Measurements from ENCODE around the gene NAA38. TPM values are rescaled to one million over a fixed set of nuclear protein-coding genes. Genes with fewer than 3 reads are reported as not detected.

Gene NAA38
- total RNA-seq, 1 experiment from 2014 or later, result 103 TPM

DNA sequence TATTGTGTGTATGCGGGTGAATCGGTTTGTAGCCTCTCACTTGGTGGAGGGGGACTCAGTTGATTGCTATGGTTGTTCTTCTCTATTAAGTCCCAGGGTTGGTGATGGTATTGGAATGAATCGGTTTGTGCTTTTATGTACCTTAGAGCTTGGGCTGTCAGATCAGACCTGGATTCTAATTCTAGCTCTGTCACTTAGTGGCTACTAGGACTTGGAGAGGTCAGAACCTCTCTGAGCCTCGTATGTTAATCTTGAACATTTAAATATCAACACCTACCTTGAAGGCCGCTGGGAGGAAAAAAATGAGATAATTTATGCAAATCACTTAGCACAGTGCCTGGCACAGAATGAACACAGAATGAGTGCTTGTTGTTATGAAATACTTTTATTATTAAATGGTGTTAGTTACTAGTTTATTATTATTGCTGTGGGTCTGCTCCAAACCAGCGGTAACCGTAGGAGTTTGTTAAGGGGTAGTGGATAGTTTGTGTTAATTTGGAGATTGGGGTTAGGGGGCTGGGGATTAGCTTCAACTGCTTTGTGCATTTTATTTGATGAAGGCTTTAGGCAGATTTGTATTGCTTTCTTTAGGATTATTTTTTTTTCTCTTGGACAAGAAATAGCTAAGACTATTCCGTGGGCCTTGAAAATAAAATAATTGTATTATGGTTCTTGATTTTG is 19.8 kb downstream of the NAA38 start:
- peak overlapping the region; percentile 99 for H3K4me2 ChIP-seq (ENCODE audit: low read length)
- peaks cover 41 to 82% of the 10 kb centered on the region in 2 experiments for H3K4me1 ChIP-seq (ENCODE audit: control insufficient read depth in 1 of 2, insufficient read depth in 2 of 2, low read length in 2 of 2)
- peaks cover 28% of the 10 kb centered on the region for H3K79me2 ChIP-seq (ENCODE audit: insufficient read depth, low read length)
- H3K4me3 ChIP-seq (replicated peaks in 1 of 2; ENCODE audit: low read depth in 1 of 2, low read length in 2 of 2), result peak overlapping the region; percentile 74 to 82
- no peaks in the 10 kb centered on the region for H3K9me2 ChIP-seq (ENCODE audit: insufficient read depth)
- no peak overlapping the region for H2AFZ ChIP-seq (ENCODE audit: low read depth, low read length, poor library complexity, severe bottlenecking)
- ATAC-seq (no peak), DNase-seq (ENCODE audit: low read depth, low spot score) (no peak)
- no peaks in the 10 kb centered on the region for H3K27me3 ChIP-seq (ENCODE audit: insufficient read depth, low read length)
- intact Hi-C loops (cut with micrococcal nuclease), result loop anchor here (1.0 to 5.0 kb wide), 2 partner anchors 120 to 255 kb away; partner anchors contain the start of genes DNAH2 and MPDU1
- CTCF ChIA-PET, result interaction anchor here (1.3 to 2.3 kb wide), 3 partner anchors 13 to 94 kb away, joined by 4 to 8 read pairs (median 5); no protein-coding TSS in a partner anchor
- H3K27ac ChIP-seq (ENCODE audit: low read depth, low read length), result peak overlapping the region; percentile 98
- BruUV-seq (replicated peaks), result no TSS peak
- RAD21 ChIA-PET (ENCODE audit: low non-redundant PET in 1 of 2, low total read pairs in 2 of 2, uncharacterized antibody in 2 of 2, unreplicated experiment in 2 of 2), result no interaction called here
- H3K9ac ChIP-seq (ENCODE audit: low read length), result peak overlapping the region; percentile 97
- POLR2A ChIA-PET, result interaction anchor here (0.8 to 3.9 kb wide), 4 partner anchors 14 to 434 kb away, joined by 3 to 22 read pairs (median 7); partner anchors contain the start of genes CYB5D1, NAA38 and TMEM256
- no peaks in the 10 kb centered on the region for H3K9me3 ChIP-seq (ENCODE audit: control insufficient read depth in 1 of 2, insufficient read depth in 1 of 2, low read depth in 1 of 2, low read length in 2 of 2)
- H3K36me3 ChIP-seq (ENCODE audit: control insufficient read depth in 1 of 2, insufficient read depth in 2 of 2, low read length in 2 of 2), result peaks cover 0 to 3% of the 10 kb centered on the region in 2 experiments; a peak in 1 of 4 replicates
- TF ChIP-seq REST (IDR thresholded peaks at IDR 0.05; ENCODE audit: low read depth), result no peak
- TF ChIP-seq SP1 (IDR thresholded peaks at IDR 0.05; ENCODE audit: low read depth), result no peak
- no peak for TF ChIP-seq TCF7L2 (IDR thresholded peaks at IDR 0.05; ENCODE audit: borderline replicate concordance, extremely low read depth, insufficient read depth, insufficient read length)
- TF ChIP-seq POLR2A (IDR thresholded peaks at IDR 0.05; ENCODE audit: borderline replicate concordance, extremely low read depth, insufficient read depth, insufficient read length), result no peak
- H4K20me1 ChIP-seq (ENCODE audit: insufficient read depth), result no peaks in the 10 kb centered on the region

All from HCT116 (cell line).